ENCODE results near the gene ROR1.
A peak's percentile ranks its signal among the peaks of the same experiment; 100 is the strongest.

Gene ROR1

GRCh38 chr1:64117492-64117891 is 343.7 kb downstream of the ROR1 start:
- DNase-seq: no peak

GRCh38 chr1:64121766-64122385 is 348.1 kb downstream of the ROR1 start:
- DNase-seq: peak; percentile 21

DNA sequence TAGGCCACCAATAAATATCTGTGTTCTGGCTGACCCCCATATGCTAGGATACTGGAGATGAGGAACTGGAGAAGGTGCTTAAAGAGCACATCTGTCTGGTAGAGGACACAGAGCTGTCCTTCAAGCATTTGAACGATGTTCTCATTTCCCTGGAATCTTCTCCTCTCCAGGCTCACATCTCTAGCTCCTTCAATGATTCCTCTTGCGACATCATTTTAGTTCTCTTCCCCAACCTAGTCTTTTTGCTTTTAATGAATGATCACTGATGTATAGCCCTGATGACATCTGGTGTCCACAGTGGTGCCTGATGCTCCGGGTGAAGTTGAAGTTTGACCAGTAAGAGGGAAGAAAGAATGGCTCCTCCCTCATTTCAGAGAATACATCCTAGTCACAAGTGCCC is 348.8 kb downstream of the ROR1 start:
- peak; percentile 41 for DNase-seq

- DNase-seq: no peak
These were observed 351.1 kb downstream of the ROR1 start for GRCh38 chr1:64124704-64125440.

DNA sequence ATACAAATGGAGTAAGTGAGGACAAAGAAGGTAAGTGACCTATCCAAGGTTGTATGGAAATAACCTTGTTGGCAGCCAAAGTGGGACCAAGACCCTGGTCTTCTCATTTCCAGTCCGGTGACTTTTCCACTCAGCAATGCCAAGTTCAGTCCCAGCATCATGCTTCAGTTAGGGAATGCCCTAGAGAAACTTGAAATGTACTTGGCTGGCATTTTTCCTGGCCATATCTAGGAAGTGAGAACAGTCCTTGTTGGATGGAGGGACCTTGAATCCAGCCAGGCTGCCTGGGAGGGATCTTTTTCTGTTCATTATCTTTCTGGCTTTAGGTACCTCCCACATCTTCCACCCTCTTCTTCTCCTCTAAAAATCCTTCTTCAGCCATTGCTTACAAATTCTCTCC is 352.8 kb downstream of the ROR1 start:
- DNase-seq: no peak

DNA sequence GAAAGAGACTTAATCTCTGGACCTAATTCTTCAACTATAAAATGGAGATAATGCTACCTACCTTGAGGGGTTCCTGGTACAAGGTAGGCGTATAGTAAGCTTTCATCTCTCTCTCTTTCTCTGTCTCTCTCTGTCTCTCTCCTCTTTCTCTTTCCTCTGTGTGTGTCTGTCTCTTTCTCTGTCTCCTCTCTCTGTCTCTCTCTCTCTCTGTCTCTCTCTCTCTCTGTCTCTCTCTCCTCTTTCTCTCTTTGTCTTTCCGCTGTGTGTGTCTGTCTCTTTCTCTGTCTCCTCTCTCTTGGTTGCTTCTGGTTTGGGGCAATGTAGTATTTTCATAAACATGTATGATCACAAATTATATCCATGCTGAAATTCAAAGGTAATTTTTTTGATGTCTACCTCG is 353.5 kb downstream of the ROR1 start:
- DNase-seq: no peak

GRCh38 chr1:64129701-64130100 is 355.9 kb downstream of the ROR1 start:
- DNase-seq: no peak

GRCh38 chr1:64131155-64131554 is 357.3 kb downstream of the ROR1 start:
- DNase-seq: no peak

- DNase-seq: peak; percentile 97
These were observed 359.2 kb downstream of the ROR1 start for GRCh38 chr1:64133036-64133435.

DNA sequence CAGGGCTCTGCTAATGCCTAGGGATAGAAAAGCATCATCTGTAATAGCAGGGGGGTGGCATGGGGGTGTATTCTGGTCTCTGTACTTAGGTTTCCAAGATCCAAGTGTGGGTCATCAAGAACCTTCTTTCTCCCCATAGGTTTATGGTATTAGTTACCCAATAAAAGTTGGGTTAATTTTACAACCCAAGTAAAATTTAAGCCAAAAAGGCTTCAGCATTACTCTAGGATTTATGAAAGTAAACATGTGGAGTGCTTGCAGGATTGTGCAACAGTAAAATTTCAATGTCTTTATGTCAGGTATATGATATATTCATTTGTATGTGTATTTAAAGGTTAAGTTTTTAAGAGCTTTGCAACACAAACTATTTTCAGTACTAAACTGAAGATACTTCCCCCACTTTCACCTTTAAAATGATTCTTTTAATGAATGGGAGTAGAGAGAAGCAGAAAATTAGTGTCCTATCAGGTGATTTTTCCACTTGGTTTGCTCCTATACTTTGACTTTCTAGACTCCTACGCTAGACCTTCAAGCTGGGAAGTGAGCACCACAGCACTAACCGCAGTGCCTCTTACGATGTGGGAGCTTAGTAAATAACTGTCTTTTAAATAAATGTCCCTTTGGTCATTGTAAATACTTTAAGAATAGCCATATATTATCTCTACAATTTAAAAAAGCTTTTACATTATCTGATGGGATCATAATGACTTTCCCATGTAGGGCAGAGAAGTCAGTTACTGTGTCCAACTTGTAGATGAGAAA is 361.8 kb downstream of the ROR1 start:
- DNase-seq: no peak

DNA sequence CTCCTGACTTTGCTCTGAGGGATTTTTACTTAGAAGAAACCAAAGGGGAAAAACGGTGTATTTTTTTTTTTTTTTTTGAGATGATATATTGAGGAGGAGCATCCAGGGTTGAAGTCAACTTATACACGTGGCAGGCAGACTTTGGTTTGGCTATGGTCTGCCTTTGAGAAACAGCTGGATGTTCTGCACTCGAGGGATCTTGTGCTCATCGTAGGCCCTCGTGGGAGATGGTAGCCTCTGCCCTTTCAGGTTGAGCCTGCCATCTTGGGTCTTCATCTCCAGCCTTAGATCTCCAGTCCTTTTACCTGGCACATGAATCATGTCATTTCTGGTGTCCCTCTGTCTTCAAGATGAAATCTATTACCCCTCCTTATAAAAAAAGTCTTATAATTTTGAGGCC is 362.5 kb downstream of the ROR1 start:
- no peak for DNase-seq

DNA sequence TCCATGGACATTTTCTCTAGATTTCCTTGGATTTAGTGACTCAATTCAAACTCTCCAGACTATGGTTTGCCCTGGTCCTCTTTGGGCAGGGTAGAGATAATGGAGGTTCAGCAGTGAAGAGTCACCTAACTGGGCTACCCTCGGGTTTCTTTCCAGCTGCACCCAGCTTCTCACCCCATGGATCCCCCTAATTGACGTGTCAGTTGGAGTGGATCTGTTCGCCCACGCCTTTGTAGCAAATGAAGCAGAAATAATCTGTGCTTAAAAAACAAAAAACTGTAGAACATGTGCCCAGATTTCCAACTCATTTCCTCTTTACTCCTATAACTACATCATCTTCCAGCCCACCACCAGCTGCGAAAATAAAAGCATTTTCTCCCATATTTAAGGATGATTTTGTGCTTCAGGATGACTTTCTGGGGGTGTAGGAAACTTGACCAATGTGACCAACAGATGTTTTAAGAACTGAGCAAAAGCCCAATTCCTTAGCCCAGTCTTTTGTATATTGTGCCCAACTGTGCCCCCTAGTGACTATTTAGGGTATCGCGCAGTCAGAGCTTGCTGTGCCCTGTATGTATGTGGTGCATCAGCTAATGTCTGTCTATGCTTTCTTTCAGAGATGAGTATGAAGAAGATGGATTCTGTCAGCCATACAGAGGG is 363.1 kb downstream of the ROR1 start:
- peak; percentile 71 for DNase-seq

- no peak for DNase-seq
These were observed 363.6 kb downstream of the ROR1 start for GRCh38 chr1:64137412-64137803.

DNA sequence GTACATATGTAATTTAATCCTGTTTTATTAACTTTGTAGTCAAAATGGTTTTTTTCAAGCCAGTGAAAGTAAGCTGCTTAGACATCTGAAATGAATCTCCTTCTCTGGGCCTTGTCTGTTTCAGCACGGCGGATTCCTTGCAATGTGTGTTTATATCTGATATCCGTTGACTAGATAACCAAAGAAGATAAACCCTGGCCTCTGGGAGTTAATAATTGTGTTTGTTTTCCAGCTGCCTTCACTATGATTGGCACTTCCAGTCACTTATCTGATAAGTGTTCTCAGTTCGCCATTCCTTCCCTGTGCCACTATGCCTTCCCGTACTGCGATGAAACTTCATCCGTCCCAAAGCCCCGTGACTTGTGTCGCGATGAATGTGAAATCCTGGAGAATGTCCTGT is 366.1 kb downstream of the ROR1 start:
- no peak for DNase-seq

- DNase-seq: no peak
These were observed 366.8 kb downstream of the ROR1 start for GRCh38 chr1:64140596-64140995.

DNA sequence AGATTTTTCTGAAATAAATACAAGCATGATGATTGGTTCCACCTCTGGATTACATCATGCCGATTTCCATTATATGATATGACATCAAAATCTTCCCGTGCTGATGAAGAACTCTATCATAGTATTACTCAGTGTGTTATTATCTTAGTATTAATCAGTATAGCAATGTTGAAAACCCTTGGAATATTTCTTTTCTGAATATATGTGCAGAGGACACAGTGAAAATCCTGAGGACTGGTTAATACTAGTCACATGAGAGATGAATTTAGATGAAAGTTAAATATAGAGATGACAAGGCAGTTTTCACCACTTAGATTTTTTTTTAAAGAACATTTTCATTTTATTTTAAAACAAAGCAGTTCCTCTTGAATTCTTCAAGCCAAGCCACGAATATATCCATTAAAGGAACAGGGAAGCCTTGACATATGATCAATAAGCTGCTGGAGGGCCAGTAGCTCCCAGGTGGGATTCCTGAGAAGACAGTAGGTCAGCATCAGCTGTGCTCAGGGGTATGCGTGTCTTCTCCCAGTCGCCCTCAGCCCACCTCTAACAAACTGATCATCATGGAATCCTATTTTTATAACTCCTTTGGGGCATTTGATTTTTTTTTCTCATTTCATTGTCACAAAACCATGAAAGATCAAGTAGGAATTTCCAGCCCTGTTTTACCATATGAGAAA is 373.4 kb downstream of the ROR1 start:
- no peak for DNase-seq

- no peak for DNase-seq
These were observed 373.9 kb downstream of the ROR1 start for GRCh38 chr1:64147759-64148158.

GRCh38 chr1:64150266-64150665 is 376.4 kb downstream of the ROR1 start:
- DNase-seq: no peak

- DNase-seq: no peak
These were observed 377.0 kb downstream of the ROR1 start for GRCh38 chr1:64150729-64151230.

DNA sequence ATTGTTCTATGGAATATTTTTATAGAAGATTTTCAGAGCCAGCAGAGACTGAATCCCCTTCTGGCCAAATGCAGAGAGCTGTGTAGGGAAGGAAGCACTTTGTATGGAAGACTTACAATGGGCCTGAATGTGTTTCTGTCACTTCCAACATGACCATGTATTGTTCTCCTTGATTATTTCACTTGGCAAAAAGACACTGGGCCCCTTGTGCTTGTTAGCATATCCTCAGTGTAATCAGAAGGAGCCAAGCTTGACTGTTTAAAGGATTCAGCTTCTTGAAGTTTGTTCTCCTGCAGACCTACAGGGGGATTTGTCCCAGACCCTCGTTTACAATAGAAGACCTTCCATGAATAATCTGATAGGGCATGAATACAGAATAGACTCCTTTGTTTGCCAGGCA is 381.5 kb downstream of the ROR1 start:
- DNase-seq: no peak

DNA sequence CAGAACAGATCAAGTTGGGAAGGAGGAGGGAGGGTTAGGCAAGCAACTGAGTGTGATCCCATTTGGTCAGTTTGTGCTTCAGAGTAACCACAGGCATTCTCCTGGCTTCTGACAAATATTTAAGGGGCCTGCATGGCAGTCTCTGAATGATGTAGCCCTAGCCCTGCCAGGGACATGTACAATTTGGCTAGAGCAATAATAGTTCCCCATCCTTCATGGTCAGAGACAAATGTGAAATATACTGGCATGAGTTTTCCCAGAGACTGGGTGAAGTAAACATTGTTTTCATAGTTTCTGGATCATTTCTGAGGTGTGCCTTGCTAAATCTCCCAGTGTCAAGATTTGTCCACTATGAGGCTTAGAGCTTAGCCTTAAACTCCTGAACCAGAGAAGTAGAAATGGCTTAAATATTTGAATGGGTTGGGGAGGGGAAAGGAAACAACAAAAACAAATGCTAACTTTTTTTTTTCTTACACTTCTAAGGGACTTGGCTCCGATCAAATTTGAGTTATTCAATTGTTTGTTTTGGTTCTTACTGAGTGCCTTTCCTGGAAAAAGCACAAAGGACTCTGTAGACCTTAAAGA is 387.6 kb downstream of the ROR1 start:
- no peak for DNase-seq

- DNase-seq: no peak
These were observed 388.3 kb downstream of the ROR1 start for GRCh38 chr1:64162151-64162550.

Data from NCI-H226 (cell line).